Endothelial cell (in vitro differentiated cells): Measurements from ENCODE around the gene FZR1. TPM values are rescaled to one million over a fixed set of nuclear protein-coding genes. Genes with fewer than 3 reads are reported as not detected.

Experiments
- DNase-seq: peaks from one replicate; pipeline ENCODE4 v3.0.0; 2021; ENCODE audit warnings: low spot score
- H3K27ac Mint-ChIP-seq: one replicate; pipeline ENCODE4 v1.8.0; 2021; ENCODE audit warnings: mixed read lengths, inconsistent platforms; ENCODE audit not compliant: unreplicated experiment
- H3K27me3 Mint-ChIP-seq: one replicate; pipeline ENCODE4 v1.8.0; 2021; ENCODE audit warnings: mild to moderate bottlenecking, moderate library complexity, mixed read lengths, inconsistent platforms; ENCODE audit not compliant: unreplicated experiment
- H3K36me3 Mint-ChIP-seq: one replicate; pipeline ENCODE4 v1.8.0; 2021; ENCODE audit warnings: mild to moderate bottlenecking, low read depth, mixed read lengths, inconsistent platforms; ENCODE audit not compliant: unreplicated experiment
- H3K4me1 Mint-ChIP-seq: one replicate; pipeline ENCODE4 v1.8.0; 2021; ENCODE audit warnings: mild to moderate bottlenecking, mixed read lengths, inconsistent platforms; ENCODE audit not compliant: unreplicated experiment
- H3K4me3 Mint-ChIP-seq: one replicate; pipeline ENCODE4 v1.8.0; 2021; ENCODE audit warnings: mild to moderate bottlenecking, mixed read lengths, inconsistent platforms; ENCODE audit not compliant: unreplicated experiment
- H3K9me3 Mint-ChIP-seq: one replicate; pipeline ENCODE4 v1.8.0; 2021; ENCODE audit warnings: mixed read lengths, inconsistent platforms; ENCODE audit not compliant: unreplicated experiment
- CTCF ChIP-seq: fragments of 200-600 bp; sonication (generic); IDR thresholded peaks from one replicate; pipeline ENCODE4 v1.5.0; 2021; ENCODE audit warnings: antibody characterized with exemption; ENCODE audit not compliant: unreplicated experiment
- total RNA-seq: library from RNA; stranded (reverse); fragmentation: NEBNext Ultra II Directional; extraction: Animal tissue kit (Norgen Biotek cat#: 25700); gene quantifications from one replicate; pipeline ENCODE4 v1.2.1, GENCODE V29; 2021; ENCODE audit not compliant: unreplicated experiment

FZR1 gene
- total RNA-seq, 1 donor from 2014 or later: 38.9 TPM

GRCh38 chr19:3464587-3465235 lies 41.4 kb upstream of the FZR1 start:
- Mint-ChIP-seq H3K27ac (no peak overlapping the region), H3K36me3 (peaks cover 4% of the 10 kb centered on the region), H3K27me3 (peaks cover 19% of the 10 kb centered on the region), H3K4me3 (no peak overlapping the region), H3K4me1 (peaks cover 3% of the 10 kb centered on the region), H3K9me3 (no peaks in the 10 kb centered on the region)
- DNase-seq: no peak
- TF ChIP-seq CTCF: no peak

GRCh38 chr19:3465552-3465951 lies 40.6 kb upstream of the FZR1 start:
- Mint-ChIP-seq H3K4me1 (peaks cover 3% of the 10 kb centered on the region), H3K27ac (no peak overlapping the region), H3K27me3 (peaks cover 17% of the 10 kb centered on the region), H3K36me3 (peaks cover 4% of the 10 kb centered on the region), H3K4me3 (no peak overlapping the region), H3K9me3 (no peaks in the 10 kb centered on the region)
- no peak for DNase-seq
- no peak for TF ChIP-seq CTCF

- Mint-ChIP-seq H3K27ac (no peak overlapping the region), H3K4me3 (no peak overlapping the region), H3K9me3 (no peaks in the 10 kb centered on the region), H3K36me3 (peaks cover 4% of the 10 kb centered on the region), H3K4me1 (peaks cover 3% of the 10 kb centered on the region), H3K27me3 (peaks cover 18% of the 10 kb centered on the region)
- no peak for TF ChIP-seq CTCF
- DNase-seq: no peak
These were observed 39.5 kb upstream of the FZR1 start for GRCh38 chr19:3466635-3467034.

- Mint-ChIP-seq H3K27ac (no peak overlapping the region), H3K36me3 (peaks cover 3% of the 10 kb centered on the region), H3K4me3 (no peak overlapping the region), H3K27me3 (peaks cover 15% of the 10 kb centered on the region), H3K9me3 (no peaks in the 10 kb centered on the region), H3K4me1 (peaks cover 3% of the 10 kb centered on the region)
- DNase-seq: no peak
- TF ChIP-seq CTCF: no peak
These were observed 38.5 kb upstream of the FZR1 start for GRCh38 chr19:3467437-3468198.

- Mint-ChIP-seq H3K27me3 (peaks cover 12% of the 10 kb centered on the region), H3K4me1 (no peaks in the 10 kb centered on the region), H3K9me3 (no peaks in the 10 kb centered on the region), H3K36me3 (no peaks in the 10 kb centered on the region), H3K27ac (no peak overlapping the region), H3K4me3 (no peak overlapping the region)
- no peak for DNase-seq
- TF ChIP-seq CTCF: no peak
These were observed 37.9 kb upstream of the FZR1 start for GRCh38 chr19:3468211-3468610.
